GM19238 (cell line): Measurements from ENCODE around the gene BORCS8.
A peak's percentile ranks its signal among the peaks of the same experiment; 100 is the strongest.
"Not testable (repeated sequence)": the region's sequence is repeated elsewhere in the genome, so short reads cannot be mapped to it uniquely, and the experiment has no call there.

ENCODE experiments used
- DNase-seq: peaks from one replicate; pipeline ENCODE4 v3.0.0; 2011; ENCODE audit warnings: low spot score; ENCODE audit not compliant: insufficient read length

The BORCS8 gene

GRCh38 chr19:19192078-19192882, at the start of gene BORCS8, which contains the start of gene RFXANK:
TSS of gene BORCS8 (minus strand) at chr19:19192152. CDS start at chr19:19192117, 35 bp downstream.
TSS of gene RFXANK (plus strand) at chr19:19192258. CDS start at chr19:19193947, 1,689 bp downstream.
- DNase-seq = peak; percentile 97

GRCh38 chr19:19240476-19240875, 48.5 kb upstream of the BORCS8 start:
- no peak for DNase-seq

- no peak for DNase-seq
Measured at GRCh38 chr19:19239675-19240074, 47.7 kb upstream of the BORCS8 start.

GRCh38 chr19:19238126-19238894, 46.4 kb upstream of the BORCS8 start:
- no peak for DNase-seq

GRCh38 chr19:19236173-19236572, 44.2 kb upstream of the BORCS8 start:
- DNase-seq = no peak

GRCh38 chr19:19234220-19234816, 42.4 kb upstream of the BORCS8 start:
- DNase-seq = no peak

GRCh38 chr19:19232261-19232721, 40.3 kb upstream of the BORCS8 start:
- DNase-seq = no peak

GRCh38 chr19:19230999-19231398, 39.0 kb upstream of the BORCS8 start:
- DNase-seq = no peak

- no peak for DNase-seq
Measured at GRCh38 chr19:19229701-19230100, 37.7 kb upstream of the BORCS8 start.

GRCh38 chr19:19227217-19227616, 35.3 kb upstream of the BORCS8 start:
- no peak for DNase-seq

GRCh38 chr19:19226663-19227062, 34.7 kb upstream of the BORCS8 start:
- no peak for DNase-seq

- DNase-seq = no peak
Measured at GRCh38 chr19:19226204-19226603, 34.3 kb upstream of the BORCS8 start.

- DNase-seq = peak; percentile 87
Measured at GRCh38 chr19:19224852-19225494, 33.0 kb upstream of the BORCS8 start.

- no peak for DNase-seq
Measured at GRCh38 chr19:19224150-19224851, 32.3 kb upstream of the BORCS8 start.

GRCh38 chr19:19223636-19224035, 31.7 kb upstream of the BORCS8 start:
- DNase-seq = no peak

GRCh38 chr19:19223060-19223459, 31.1 kb upstream of the BORCS8 start:
- no peak for DNase-seq

GRCh38 chr19:19221000-19221399, 29.0 kb upstream of the BORCS8 start:
- not testable (repeated sequence) for DNase-seq

GRCh38 chr19:19218911-19219310, 27.0 kb upstream of the BORCS8 start:
- DNase-seq = no peak

- no peak for DNase-seq
Measured at GRCh38 chr19:19217099-19217498, 25.1 kb upstream of the BORCS8 start.

- DNase-seq = no peak
Measured at GRCh38 chr19:19215792-19216191, 23.8 kb upstream of the BORCS8 start.

- no peak for DNase-seq
Measured at GRCh38 chr19:19214892-19215291, 22.9 kb upstream of the BORCS8 start.
